ENCODE data around the gene SPINDOC.
"Not testable (repeated sequence)": the region's sequence is repeated elsewhere in the genome, so short reads cannot be mapped to it uniquely, and the experiment has no call there.

The SPINDOC gene, protein sequence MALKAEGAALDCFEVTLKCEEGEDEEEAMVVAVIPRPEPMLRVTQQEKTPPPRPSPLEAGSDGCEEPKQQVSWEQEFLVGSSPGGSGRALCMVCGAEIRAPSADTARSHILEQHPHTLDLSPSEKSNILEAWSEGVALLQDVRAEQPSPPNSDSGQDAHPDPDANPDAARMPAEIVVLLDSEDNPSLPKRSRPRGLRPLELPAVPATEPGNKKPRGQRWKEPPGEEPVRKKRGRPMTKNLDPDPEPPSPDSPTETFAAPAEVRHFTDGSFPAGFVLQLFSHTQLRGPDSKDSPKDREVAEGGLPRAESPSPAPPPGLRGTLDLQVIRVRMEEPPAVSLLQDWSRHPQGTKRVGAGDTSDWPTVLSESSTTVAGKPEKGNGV

DNA sequence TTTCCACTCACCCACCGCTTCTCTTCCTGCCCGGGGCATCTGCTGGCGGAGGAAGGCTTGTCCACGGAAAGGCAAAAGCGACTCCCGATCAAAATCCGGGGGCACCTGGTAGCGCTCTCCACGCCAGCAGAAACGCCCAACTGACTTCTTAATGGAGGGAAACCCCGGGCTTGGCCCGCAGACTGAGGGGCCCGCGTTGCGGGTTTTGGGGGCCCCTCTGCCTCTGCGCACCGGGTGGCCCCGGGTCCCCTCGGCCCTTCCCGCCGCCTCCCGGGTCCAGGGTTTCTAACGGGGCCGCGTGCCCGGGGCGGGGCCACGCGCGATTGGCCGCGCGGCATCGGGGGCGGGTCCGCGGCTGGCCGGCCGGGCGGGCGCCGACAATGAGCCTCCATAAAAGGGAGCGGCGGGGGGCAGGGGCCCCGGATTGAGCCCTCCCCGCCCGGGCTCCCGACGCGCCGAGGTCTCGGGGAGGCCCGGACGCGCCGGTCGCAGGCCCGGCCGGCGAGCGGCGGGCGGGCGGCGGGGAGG lies at the start of gene SPINDOC:
TSS of gene SPINDOC (plus strand) at position 422 of the 528 bp plus-strand sequence. CDS start 231 bp downstream, outside the sequence.
- peak; percentile 81 for DNase-seq

DNA sequence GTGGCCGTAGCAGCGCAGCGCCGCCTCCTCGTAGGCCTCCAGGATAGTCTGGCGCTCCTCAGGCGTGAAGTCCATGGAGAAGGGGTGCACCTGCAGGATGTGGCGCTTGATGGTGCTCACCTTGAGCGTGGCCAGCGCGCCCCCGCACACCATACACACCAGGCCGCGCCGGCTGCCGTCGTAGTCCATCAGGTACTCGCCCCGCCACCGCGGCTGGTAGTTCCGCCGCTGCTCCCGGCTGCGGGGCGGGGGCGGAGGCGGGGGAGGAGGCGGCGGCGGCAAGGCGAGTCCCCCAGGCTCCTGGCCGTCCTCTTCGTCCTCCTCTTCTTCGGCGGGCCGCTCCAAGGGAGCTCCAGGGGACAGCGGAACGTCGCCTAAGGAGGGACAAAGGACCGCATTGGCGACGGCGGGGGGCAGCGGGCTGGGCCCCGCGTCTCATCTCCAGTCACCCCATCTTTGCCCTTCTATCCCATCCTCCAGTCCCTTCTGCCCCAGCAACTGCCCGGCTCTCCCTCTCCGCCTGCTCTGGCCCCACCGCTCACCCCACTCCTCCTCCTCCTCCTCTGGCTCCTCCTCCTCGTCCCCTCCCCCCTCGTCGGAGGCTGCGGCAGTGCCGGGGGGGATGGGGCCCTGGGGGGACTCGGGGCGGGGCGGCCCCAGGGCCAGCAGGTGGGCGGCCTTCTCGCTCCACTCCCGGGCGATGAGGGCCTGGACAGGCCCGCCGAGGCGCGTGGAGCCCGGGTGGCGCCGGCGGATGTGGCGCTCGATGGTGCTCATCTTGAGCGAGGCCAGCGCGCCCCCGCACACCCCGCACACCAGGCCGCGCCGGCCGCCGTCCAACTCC lies 49.5 kb upstream of the SPINDOC start:
- DNase-seq, result no peak

DNA sequence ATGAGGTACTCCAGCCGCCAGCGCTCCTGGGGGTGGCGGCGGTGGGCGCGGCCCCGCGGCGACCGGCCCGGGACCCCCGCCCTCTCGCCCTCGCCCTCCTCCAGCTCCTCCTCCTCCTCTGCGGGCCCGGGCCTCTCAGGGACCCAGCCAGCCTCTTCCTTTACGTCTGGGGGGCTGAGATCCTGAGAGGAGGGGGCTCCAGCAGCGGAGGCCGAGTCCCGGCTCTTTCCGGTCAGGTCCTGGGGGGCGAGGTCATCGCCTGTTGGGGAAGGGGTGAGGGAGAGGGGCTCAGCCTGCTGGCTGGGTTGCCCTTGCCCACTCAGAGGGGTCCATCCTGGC lies 48.9 kb upstream of the SPINDOC start:
- DNase-seq, result no peak

DNA sequence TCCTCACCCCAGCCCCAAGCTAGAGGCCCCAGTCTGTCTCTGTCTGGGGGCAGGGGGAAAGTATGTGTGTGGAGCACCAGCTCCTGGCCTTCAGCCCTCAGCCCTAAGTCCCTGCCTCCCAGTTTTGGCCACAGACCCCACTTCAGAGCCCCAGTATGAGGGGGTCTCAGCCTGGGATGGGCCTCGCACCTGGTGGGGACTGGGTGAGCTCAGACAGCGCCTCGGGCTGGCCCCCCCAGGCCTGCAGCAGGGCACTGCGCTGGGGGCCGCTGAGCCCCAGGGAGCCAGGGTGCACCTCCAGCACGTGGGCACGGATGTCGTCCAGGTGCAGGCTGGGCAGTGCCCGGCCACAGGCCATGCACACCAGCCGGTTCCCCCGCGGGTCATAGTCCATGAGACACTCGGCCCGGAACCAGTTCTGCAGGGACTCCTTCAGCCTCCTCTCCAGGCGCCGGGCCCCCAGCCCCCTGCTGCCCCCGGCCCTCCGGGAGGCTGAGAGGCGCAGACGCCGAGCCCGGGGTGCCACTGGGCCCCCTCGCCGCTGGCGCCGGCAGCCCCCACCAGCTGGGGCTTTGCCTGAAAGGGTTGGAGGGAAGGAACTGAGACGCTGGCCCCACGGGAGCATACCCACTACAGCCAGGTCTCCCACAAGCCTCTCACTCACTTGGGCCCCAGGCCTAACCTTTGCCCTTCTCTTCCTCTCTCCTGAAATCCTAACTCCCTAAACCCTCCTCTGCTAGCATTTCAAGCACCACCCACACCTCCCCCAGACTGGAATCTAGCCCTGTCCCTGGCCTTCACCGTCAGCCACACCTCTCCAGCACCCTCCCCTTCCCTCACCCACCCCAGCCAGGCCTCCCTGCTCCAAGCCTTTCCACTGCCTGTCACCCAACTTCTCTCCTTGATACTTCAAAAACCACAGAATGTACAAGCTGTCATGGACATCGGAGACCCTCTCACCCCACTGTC lies 48.3 kb upstream of the SPINDOC start:
- no peak for DNase-seq

DNA sequence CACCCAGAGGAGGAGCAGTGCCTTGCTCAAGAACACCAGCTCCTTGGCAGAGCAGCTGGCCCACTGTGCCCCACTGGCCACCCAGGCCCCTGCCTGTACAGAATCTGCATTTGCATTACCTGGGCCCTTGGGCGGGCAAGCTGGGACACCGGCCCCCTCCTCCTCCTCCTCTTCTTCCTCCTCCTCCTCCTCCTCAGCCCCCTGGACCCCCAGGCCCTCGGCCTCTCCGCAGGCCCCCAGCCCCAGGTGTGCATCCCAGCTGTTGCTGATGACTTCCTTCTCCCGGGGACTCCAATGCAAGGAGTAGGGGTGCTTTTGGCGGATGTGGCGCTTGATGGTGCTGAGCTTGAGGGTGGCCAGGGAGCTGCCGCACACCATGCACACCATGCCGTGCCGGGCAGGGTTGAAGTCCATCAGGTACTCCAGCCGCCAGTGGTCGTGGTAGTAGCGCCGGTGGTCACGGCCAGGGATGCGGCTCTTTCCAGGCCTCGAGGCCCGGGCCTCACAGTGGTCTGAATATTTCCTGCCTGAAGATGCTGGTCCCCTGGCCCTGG lies 47.5 kb upstream of the SPINDOC start:
- DNase-seq, result no peak

DNA sequence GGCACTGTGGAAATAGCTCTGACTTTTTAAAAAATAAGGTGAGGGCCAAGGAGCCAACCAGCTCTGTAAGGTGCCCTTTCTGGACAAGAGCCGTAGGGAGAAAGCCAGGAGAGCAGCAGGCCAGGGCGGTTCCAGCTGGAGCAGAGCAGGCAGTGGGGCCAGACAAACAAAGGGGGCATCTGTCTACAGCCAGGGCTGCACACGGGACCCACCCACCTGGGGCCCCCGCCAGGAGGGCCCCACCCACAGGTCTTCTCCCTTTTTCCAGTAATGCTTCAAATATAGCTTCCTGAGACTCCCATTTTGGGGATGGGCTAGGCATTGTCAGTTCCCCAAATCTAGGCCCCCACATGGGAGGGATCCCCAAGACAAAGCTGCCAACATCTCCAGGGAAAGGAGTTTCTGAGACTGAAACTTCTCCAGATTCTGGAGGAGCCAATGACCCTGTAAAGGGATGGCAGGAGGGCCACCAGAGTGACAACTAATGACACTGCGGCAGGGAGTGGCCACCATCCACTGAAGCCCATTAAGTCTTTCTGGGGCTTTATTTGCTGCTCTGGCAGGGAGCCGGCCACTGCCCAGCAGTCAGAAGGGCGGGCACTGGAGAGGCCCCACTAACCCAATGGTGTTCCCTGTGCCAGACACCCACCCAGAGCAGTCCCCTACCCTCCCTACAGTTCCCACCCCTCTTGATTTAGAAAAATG lies 46.6 kb upstream of the SPINDOC start:
- no peak for DNase-seq

DNA sequence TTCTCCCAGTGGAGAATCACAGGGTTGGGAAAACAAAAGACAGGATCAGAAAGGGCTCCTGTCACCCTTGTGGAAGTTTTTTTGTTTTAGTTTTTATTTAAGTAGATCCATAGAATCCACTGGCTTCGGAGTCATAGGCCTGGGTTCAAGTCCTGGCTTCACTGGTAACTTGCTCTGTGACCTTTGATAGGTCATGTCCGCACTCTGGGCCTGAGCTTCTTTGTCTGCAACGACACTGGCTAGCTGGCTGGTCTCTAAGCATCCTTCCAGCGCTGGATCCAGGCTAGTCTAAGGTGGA lies 46.0 kb upstream of the SPINDOC start:
- DNase-seq, result no peak

DNA sequence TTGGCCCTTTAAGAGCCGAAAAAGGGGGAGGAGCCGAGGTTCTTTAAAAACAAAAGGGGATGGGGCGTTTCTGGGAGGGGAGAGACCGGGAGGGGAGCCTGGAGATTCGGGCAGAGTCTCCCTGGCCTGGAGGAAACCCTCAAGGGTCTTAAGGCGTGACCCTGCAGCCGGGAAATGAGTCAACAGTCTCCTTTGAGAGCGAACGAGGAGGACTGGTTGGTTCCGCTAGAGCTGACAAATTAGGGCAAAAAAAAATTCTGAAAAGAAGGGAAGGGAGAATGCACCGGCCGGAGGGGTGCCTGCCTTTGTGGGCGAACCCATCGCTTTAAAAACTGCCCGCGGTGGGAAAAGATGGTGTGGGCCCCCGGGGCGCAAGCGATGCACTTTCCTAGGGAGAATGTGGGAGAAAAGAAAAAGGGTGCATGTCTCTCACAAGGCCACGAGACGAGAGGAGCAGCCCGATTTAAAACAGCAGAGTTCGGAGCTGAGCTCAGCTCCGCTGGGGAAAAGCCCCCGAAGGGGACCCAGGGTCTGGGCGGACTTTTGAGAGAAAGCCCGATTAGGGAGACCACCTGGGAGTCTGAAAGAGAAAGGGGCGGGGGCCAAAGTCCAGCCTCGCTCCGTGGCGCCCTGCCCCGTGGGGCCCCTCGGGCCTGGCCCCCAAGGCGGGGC lies 45.6 kb upstream of the SPINDOC start:
- DNase-seq, result peak; percentile 87

DNA sequence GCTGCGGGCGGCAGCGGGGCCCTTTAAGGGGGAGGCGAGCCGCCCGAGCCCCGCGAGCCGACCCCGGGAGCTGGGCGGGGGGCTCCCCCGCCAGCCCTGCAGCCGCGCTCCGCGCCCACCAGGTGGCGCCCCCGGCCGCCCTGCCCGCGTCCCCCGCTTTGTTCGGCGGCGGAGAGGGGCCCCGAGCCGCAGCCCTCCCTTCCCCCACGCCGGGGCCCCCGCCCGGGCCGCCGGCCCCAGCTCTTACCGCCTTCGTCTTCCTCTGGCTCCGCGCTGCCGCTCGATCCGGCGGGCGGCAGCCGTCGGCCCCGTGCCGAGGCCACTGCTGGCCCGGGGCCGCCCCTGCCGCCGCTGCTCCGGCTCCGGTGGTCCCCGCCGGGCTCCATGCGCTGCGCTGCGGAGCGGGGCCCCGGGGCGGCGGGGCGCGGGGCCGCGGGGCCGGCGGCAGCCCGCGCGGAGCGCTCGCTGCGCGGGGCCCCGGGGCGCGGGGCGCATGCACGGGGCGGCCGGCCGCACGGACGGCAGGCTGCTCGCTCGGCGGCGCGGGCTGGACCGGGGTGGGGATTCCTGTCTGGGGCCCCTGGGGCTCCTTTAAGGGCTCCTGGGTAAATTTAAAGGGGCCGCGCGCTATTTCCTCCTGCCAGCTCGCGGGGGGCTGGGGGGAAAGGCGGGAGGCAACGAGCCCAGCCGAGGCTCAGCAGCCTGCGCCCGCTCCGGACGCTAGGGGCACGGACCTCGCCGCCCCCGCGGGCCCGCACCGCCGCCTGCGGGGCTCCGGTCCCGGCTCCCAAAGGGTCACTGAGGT lies 44.8 kb upstream of the SPINDOC start, which contains the start of gene ZFTA:
TSS of gene ZFTA (minus strand) at position 539 of the 805 bp plus-strand sequence. CDS start at position 386, 153 bp downstream.
- DNase-seq, result peak; percentile 69

DNA sequence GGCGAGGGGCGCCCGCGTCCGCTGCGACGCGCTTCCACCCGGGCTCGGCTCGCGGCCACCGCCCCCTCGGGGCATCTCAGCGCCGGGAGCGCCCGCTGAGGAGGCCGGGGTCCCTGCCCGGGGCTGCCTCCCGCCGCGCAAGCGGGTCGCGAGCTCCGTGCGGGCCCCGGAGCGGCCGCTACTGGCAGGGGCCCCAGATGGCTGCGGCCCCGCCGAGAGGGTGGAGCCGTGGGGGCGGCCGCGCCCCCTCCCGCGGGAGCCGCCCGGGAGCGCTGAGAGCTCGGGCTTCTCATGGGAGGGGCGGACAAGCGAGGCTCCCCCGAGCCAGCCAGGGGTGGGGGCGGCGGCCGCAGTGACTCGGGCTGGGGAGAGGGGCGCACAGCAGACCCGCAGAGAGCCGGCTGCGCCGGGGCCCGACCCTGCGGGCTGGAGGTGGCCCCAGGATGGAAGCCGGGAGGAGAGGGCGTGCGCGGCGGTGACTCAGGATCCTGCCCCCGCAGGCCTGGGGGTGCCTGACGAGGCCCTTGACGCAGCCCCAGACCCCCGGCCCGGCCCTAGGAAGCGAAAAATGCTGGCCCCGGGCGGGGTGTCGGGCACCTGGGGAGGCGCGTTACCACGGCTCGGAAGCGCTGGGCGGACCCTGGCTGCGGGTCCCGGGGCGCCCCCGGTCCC lies 44.1 kb upstream of the SPINDOC start:
- DNase-seq, result peak; percentile 51

DNA sequence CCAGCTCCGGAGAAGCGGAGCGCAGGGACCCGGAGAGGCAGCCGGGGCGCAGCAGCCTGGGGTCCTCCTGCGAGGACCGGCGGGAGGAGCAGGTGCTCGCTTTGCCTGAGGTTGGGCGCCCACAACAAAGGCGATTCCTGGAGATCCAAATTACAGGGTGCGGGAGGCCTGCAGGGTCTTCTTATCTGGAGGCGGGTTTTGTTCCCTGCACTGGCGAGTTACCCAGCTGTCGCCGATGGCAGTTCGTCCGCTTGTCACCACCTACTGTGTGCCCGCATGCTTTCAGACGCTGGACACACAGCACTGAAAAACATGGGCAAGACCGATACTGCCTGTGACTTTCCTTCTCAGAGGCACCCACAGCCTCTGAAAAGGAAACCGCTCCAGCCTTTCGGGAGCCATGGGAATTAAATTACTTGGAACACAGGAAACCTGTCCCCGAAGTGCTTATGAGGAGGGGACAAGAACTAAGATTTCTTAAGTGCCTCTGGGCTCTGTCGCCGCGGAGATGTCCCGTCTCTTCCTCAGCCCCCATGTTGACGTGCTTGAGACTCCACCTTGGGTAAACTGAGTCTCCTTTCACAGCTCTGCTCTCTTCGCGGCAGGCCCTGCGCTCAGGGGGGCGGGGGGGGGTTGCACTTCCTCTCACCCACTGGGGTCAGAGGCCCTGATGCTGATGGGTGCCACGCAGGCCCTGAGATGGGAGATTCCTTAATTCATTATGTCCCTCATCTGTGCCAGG lies 43.4 kb upstream of the SPINDOC start:
- DNase-seq, result no peak

DNA sequence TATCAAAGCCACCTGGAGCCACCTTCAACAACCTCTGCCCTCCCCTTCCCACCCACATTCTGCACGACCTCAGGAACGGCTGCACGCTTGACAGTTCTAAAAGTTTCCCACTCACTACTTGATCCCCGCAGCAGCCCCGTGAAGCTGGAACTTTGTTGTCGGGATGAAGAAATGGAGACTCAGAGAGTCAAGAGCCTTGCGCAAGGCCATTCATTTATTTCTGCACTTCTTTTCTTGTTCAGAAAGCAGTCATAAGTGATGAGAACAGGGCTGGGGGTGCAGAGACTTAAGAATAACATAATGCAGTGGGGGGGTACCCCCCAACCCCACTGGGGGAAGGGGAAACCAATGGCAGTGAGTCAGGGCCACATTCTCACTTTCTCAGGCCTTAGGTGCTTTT lies 42.5 kb upstream of the SPINDOC start:
- no peak for DNase-seq

DNA sequence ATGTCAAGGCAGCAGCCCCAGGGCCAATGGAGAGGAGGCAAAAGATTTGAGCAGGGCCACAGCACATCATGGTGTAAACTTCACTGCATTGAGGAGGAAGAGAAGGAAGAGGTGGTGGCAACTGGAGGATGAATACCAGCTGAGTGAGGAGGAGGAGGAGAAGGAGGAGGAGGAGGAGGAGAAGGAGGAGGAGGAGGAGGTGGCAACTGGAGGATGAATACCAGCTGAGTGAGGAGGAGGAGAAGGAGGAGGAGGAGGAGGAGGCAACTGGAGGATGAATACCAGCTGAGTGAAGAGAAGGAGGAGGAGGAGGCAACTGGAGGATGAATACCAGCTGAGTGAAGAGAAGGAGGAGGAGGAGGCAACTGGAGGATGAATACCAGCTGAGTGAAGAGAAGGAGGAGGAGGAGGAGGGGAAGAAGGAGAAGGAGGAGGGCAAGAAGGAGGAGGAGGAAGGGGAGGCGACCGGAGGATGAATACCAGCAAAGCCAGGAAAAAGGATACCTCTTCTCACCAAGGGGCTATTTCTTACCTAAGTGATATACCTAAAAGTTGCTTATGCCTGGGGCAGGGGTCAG lies 41.4 kb upstream of the SPINDOC start:
- DNase-seq, result not testable (repeated sequence)

DNA sequence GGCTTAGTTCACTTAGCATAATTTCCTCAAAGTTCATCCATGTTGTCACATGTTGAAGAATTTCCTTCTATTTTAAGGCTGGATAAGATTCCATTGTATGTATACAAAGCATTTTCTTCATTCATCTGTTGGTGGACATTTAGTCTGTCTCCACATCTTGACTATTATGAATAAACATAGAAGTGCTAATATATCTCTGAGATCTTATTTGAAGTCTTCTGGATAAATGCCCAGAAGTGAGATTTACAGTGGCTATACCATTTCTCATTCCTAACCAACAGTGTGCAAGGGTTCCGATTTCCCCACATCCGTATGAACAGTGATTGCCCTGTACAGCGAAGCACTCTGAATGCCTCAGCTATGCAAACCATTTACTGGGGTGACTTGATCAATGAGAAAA lies 38.1 kb upstream of the SPINDOC start:
- DNase-seq, result no peak

DNA sequence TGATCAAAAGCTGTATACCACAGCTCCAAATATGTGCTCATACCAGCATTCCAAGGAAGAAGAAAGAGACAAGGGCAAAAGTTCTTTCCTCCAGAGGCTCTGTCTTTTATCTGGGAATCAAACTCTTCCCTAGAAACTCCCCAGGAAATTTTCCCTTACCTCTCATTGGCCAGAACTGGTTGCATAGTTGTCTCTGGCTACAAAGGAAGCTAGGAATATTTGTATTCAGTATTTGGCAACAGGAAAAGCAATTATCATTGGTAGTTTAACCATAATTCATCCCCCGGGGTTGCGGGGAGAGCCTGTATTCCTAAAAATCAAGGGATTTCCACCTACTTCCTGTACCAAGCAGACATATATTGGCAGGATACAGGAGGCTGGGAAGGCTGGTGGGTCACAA lies 34.2 kb upstream of the SPINDOC start:
- DNase-seq, result no peak

DNA sequence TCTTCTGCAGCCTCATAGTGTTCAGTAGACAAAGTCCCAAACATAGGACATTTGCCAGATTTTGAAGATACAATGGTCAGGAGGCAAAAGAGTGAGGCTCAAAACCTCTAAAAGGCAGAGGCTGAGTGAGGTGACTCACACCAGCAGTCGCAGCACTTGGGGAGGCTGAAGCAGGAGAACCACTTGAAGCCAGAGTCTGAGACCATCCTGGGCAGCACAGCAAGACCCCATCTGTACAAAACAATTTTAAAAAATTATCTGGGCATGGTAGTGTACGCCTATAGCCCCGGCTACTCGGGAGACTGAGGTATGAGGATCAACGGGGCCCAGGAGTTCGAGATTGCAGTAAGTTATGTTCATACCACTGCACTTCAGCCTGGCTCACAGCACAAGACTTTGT lies 30.5 kb upstream of the SPINDOC start:
- DNase-seq, result no peak

DNA sequence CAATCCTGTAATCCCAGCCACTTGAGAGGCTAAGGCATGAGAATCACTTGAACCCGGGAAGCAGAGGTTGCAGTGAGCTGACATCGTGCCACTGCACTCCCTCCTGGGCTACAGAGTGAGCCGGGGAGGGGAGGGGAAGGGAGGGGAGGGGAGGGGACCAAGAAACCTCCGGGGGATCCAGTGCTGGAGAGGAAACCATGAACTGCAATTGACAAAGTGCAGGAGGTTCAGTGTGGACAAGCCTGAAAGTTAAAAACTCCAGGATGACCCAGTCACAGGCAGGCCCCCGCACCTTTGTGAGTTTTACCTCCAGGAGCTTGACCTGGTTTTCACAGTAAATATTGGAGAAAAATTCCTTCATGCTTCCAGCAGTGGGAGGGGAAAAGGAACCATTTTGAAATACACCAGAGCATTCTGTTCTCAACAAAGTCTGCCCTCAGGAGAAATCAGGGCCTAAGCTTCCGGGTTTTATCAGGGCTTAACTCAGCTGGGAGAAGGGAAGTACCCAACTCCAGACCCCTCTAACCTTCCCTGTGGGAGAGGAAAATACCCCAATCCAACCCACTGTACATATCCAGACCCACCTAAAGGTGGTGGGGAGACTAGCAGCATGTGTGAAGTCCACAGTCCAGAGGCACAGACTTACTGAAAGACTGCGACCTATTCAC lies 29.2 kb upstream of the SPINDOC start:
- DNase-seq, result no peak

DNA sequence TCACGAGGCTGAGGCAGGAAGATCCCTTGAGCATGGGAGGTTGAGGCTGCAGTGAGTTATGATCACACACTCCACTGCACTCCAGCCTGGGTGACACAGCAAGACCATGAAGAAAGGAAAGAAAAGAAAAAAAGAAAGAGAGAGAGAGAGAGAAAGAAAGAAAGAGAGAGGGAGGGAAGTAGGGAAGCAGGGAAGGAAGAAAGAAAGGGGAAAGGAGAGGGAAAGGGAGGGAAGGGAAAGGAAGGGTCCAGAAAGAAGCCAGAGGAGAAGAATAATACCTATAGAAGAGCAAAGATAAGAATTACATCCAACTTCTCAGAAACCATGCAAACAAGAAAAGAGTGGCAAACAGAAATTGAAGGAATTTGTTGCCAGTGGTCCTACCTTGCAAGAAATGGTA lies 27.4 kb upstream of the SPINDOC start:
- no peak for DNase-seq
